IPS-15b (cell line): Measurements from ENCODE around the gene KLF2.

Experiments
- H3K27me3 ChIP-seq: one replicate; pipeline ENCODE4 v1.6.1; 2013; ENCODE audit warnings: low read length; ENCODE audit not compliant: control insufficient read depth, insufficient read depth
- H3K36me3 ChIP-seq: one replicate; pipeline ENCODE4 v1.6.1; 2013; ENCODE audit warnings: low read length; ENCODE audit not compliant: control insufficient read depth, insufficient read depth
- H3K4me1 ChIP-seq: one replicate; pipeline ENCODE4 v1.6.1; 2013; ENCODE audit warnings: mild to moderate bottlenecking, low read length; ENCODE audit not compliant: control insufficient read depth, insufficient read depth
- H3K4me3 ChIP-seq: one replicate; pipeline ENCODE4 v1.5.1; 2013; ENCODE audit warnings: low read depth, low read length
- H3K9ac ChIP-seq: one replicate; pipeline ENCODE4 v1.6.1; 2013; ENCODE audit warnings: low read depth, mild to moderate bottlenecking, low read length
- H3K9me3 ChIP-seq: one replicate; pipeline ENCODE4 v1.6.1; 2013; ENCODE audit warnings: mild to moderate bottlenecking, low read length; ENCODE audit not compliant: control insufficient read depth, insufficient read depth

The KLF2 gene

GRCh38 chr19:16360738-16361137 lies 36.1 kb downstream of the KLF2 start:
- no peak overlapping the region for H3K9ac ChIP-seq
- H3K36me3 ChIP-seq: peaks cover 12% of the 10 kb centered on the region
- H3K4me1 ChIP-seq: no peaks in the 10 kb centered on the region
- H3K27me3 ChIP-seq: no peaks in the 10 kb centered on the region
- H3K9me3 ChIP-seq: no peaks in the 10 kb centered on the region
- no peak overlapping the region for H3K4me3 ChIP-seq

DNA sequence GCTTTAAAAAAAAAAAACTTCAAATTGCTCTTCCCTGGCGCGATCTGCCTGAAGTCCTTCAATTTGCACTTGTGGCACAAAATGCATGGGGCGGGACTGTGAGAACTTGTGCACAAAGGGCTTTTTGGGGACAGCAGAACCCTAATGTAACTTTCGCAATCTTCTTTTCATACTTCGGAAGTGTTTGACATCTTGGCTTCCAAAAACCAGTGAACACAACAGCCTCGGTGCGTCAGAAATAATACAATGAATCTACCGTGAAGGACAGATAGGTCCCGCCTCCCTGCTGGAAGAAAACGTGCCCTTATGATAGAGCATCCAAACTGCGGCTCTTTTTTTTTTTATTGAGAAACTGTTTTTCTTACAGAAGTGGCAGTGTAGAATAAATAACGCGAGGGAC lies 36.6 kb downstream of the KLF2 start:
- Histone ChIP-seq H3K9me3 (no peaks in the 10 kb centered on the region), H3K4me1 (peaks cover 2% of the 10 kb centered on the region), H3K36me3 (peaks cover 12% of the 10 kb centered on the region), H3K9ac (no peak overlapping the region), H3K27me3 (no peaks in the 10 kb centered on the region), H3K4me3 (no peak overlapping the region)

DNA sequence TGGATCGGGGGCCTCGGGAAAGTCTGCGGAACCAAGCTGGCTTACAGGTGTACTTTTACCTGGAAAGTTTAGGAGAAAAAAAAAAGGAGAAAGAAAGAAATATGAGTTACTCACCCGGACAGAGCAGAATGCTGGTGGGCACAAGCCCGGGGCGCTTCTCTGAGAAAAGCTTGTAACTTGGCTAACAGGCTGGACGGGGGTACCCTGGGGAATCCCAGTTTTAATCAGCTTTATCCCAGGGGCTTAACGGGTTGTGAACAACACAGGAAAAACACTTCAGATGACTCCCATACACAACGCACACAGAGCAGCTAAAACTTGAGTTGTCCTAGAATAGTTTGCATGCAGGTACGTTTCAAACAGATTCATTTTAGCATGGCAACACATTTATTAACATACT lies 37.3 kb downstream of the KLF2 start:
- Histone ChIP-seq H3K9ac (no peak overlapping the region), H3K9me3 (no peaks in the 10 kb centered on the region), H3K36me3 (peaks cover 12% of the 10 kb centered on the region), H3K4me3 (no peak overlapping the region), H3K27me3 (no peaks in the 10 kb centered on the region), H3K4me1 (peaks cover 5% of the 10 kb centered on the region)

- Histone ChIP-seq H3K9ac (no peak overlapping the region), H3K4me3 (no peak overlapping the region), H3K27me3 (no peaks in the 10 kb centered on the region), H3K9me3 (no peaks in the 10 kb centered on the region), H3K36me3 (peaks cover 4% of the 10 kb centered on the region), H3K4me1 (peaks cover 5% of the 10 kb centered on the region)
Observed at GRCh38 chr19:16363133-16363851, 38.7 kb downstream of the KLF2 start.

- Histone ChIP-seq H3K9ac (no peak overlapping the region), H3K9me3 (no peaks in the 10 kb centered on the region), H3K4me3 (no peak overlapping the region), H3K27me3 (no peaks in the 10 kb centered on the region), H3K4me1 (peaks cover 5% of the 10 kb centered on the region), H3K36me3 (peaks cover 3% of the 10 kb centered on the region)
Observed at GRCh38 chr19:16363852-16364230, 39.2 kb downstream of the KLF2 start.

GRCh38 chr19:16364231-16364865 lies 39.7 kb downstream of the KLF2 start:
- Histone ChIP-seq H3K9ac (no peak overlapping the region), H3K27me3 (no peaks in the 10 kb centered on the region), H3K4me3 (no peak overlapping the region), H3K9me3 (no peaks in the 10 kb centered on the region), H3K36me3 (peaks cover 3% of the 10 kb centered on the region), H3K4me1 (peaks cover 5% of the 10 kb centered on the region)

DNA sequence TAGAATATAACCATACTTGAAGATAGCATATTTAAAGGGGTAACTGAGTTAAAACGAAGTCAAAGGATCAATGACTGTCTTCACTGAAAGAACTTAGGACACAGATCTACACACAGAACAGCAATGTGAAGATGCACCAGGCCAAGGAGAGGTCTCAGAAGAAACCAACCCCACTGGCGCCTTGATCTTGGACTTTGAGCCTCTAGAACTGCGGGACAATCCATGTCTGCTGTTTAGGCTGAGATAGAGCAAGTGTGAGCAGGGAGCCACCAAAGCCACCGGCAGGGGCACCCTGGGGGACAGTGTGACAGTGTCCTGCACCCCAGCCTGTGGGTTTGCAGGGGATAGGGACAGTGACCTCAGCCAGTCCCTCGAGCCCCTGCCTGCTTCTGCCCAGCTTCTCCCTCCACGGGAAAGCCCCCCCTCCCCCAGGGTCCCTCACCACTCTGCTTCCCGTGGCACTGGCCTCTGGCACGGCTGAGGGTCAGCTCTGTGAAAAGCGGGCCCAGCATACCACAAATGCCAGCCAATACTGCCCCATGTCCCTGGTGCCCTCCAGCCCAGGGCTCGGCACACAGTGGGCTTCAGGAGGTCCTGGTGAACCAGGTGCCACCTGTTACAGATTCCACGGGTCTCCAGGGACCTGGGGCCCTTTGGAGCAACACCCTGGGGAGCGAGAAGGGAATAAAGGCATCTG lies 40.8 kb downstream of the KLF2 start:
- no peaks in the 10 kb centered on the region for H3K9me3 ChIP-seq
- peaks cover 5% of the 10 kb centered on the region for H3K4me1 ChIP-seq
- peaks cover 4% of the 10 kb centered on the region for H3K36me3 ChIP-seq
- no peak overlapping the region for H3K9ac ChIP-seq
- no peak overlapping the region for H3K4me3 ChIP-seq
- H3K27me3 ChIP-seq: no peaks in the 10 kb centered on the region

GRCh38 chr19:16366056-16366432 lies 41.4 kb downstream of the KLF2 start:
- Histone ChIP-seq H3K9me3 (no peaks in the 10 kb centered on the region), H3K27me3 (no peaks in the 10 kb centered on the region), H3K4me1 (peaks cover 5% of the 10 kb centered on the region), H3K4me3 (no peak overlapping the region), H3K9ac (no peak overlapping the region), H3K36me3 (peaks cover 5% of the 10 kb centered on the region)

GRCh38 chr19:16366433-16367260 lies 42.0 kb downstream of the KLF2 start:
- H3K9ac ChIP-seq: no peak overlapping the region
- peaks cover 5% of the 10 kb centered on the region for H3K36me3 ChIP-seq
- no peaks in the 10 kb centered on the region for H3K9me3 ChIP-seq
- H3K4me1 ChIP-seq: peaks cover 5% of the 10 kb centered on the region
- no peak overlapping the region for H3K4me3 ChIP-seq
- no peaks in the 10 kb centered on the region for H3K27me3 ChIP-seq

GRCh38 chr19:16367261-16367683 lies 42.6 kb downstream of the KLF2 start:
- Histone ChIP-seq H3K4me1 (peaks cover 5% of the 10 kb centered on the region), H3K9me3 (no peaks in the 10 kb centered on the region), H3K27me3 (no peaks in the 10 kb centered on the region), H3K9ac (no peak overlapping the region), H3K4me3 (no peak overlapping the region), H3K36me3 (peaks cover 5% of the 10 kb centered on the region)

DNA sequence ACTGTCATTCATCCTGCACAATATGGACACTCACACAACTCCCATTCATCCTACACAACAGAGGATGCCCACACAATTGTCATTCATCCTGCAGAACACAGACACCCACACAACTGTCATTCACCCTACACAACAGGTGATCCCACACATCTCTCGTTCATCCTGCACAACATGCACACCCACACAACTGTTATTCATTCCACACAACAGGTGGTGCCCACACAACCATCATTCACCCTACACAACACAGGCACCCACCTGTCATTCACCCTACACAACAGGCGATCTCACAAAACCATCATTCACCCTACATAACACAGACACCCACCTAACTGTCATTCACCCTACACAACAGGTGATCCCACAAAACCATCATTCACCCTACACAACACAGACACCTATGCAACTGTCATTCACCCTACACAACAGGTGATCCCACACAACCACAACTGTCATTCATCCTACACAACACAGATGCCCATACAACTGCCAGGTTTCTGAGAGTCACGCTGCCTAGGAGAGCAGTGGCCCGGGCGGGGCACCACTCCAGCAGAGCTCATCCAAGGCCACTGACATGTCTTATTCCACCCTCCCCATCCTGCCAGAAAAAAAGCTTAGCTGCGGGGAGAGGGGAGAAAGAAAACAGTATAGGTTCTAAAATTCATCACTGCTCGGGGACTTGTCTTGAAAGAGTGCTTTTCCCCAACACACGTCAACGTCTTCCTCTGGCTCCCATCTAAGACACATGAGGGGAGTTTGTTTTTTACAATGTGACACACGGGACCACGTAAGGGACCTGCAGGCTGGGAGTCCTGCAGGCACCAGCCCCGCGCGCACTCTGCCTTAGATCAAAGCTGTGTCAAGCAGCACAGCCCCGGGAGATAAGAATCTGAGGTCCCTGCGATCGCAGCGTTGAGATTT lies 44.0 kb downstream of the KLF2 start:
- no peak overlapping the region for H3K4me3 ChIP-seq

More for the DNA sequence above, 44.0 kb downstream of the KLF2 start:
- peaks cover 5% of the 10 kb centered on the region for H3K4me1 ChIP-seq
- H3K9me3 ChIP-seq: no peaks in the 10 kb centered on the region
- no peaks in the 10 kb centered on the region for H3K27me3 ChIP-seq
- H3K36me3 ChIP-seq: peaks cover 11% of the 10 kb centered on the region
- no peak overlapping the region for H3K9ac ChIP-seq
